ENCODE data around the gene PAK3. TPM values are rescaled to one million over a fixed set of nuclear protein-coding genes. Genes with fewer than 3 reads are reported as not detected.
A peak's percentile ranks its signal among the peaks of the same experiment; 100 is the strongest.

The PAK3 gene
- total RNA-seq, 2 donors from 2014 or later = 1.5 to 4.2 TPM

GRCh38 chrX:111264385-111264784, 168.4 kb downstream of the PAK3 start:
- Mint-ChIP-seq H3K36me3 (ENCODE audit: low read depth) (no peaks in the 10 kb centered on the region), H3K27ac (no peak overlapping the region), H3K4me1 (peaks cover 12% of the 10 kb centered on the region), H3K27me3 (ENCODE audit: insufficient read depth) (no peaks in the 10 kb centered on the region), H3K4me3 (no peak overlapping the region), H3K9me3 (no peaks in the 10 kb centered on the region)
- no peaks in the 10 kb centered on the region for H3K9me3 ChIP-seq (ENCODE audit: control insufficient read depth, low read length)
- H3K4me3 ChIP-seq (ENCODE audit: low read length) = no peak overlapping the region
- no peaks in the 10 kb centered on the region for H3K27me3 ChIP-seq (ENCODE audit: control insufficient read depth, insufficient read depth, low read length, poor library complexity, severe bottlenecking)
- peak; percentile 15 for TF ChIP-seq CTCF (conservative IDR thresholded peaks at IDR 0.05)
- H3K9ac ChIP-seq (ENCODE audit: extremely low read depth, low read length, poor library complexity, severe bottlenecking) = no peak overlapping the region
- H3K36me3 ChIP-seq (ENCODE audit: control insufficient read depth, insufficient read depth, low read length) = no peaks in the 10 kb centered on the region
- 100% methylated on average over 2 of the region's 2 CpGs; no CpG with 5 or more reads in 1 of the 2 experiments for WGBS, 2 experiments (ENCODE audit: insufficient coverage in 1 of 2, insufficient read length in 1 of 2)
- DNase-seq = no peak
- H3K4me1 ChIP-seq (ENCODE audit: control insufficient read depth, insufficient read depth, low read length) = no peaks in the 10 kb centered on the region
- no peak overlapping the region for H3K27ac ChIP-seq (ENCODE audit: low read depth, low read length)

- Histone ChIP-seq H3K9me3 (ENCODE audit: control insufficient read depth, low read length) (no peaks in the 10 kb centered on the region), H3K36me3 (ENCODE audit: control insufficient read depth, insufficient read depth, low read length) (no peaks in the 10 kb centered on the region), H3K9ac (ENCODE audit: extremely low read depth, low read length, poor library complexity, severe bottlenecking) (no peak overlapping the region), H3K4me1 (ENCODE audit: control insufficient read depth, insufficient read depth, low read length) (no peaks in the 10 kb centered on the region), H3K27ac (ENCODE audit: low read depth, low read length) (no peak overlapping the region), H3K27me3 (ENCODE audit: control insufficient read depth, insufficient read depth, low read length, poor library complexity, severe bottlenecking) (no peaks in the 10 kb centered on the region), H3K4me3 (ENCODE audit: low read length) (no peak overlapping the region)
- Mint-ChIP-seq H3K27ac (no peak overlapping the region), H3K36me3 (ENCODE audit: low read depth) (no peaks in the 10 kb centered on the region), H3K27me3 (ENCODE audit: insufficient read depth) (no peaks in the 10 kb centered on the region), H3K9me3 (no peaks in the 10 kb centered on the region), H3K4me1 (peaks cover 23% of the 10 kb centered on the region), H3K4me3 (no peak overlapping the region)
- whole genome bisulfite sequencing, 2 experiments (ENCODE audit: insufficient coverage in 1 of 2, insufficient read length in 1 of 2) = 97 to 100% methylated on average over 1 to 2 of the region's 2 CpGs
- no peak for DNase-seq
- no peak for TF ChIP-seq CTCF (conservative IDR thresholded peaks at IDR 0.05)
These were observed 169.5 kb downstream of the PAK3 start for GRCh38 chrX:111265486-111265885.

GRCh38 chrX:111268506-111268905, 172.5 kb downstream of the PAK3 start:
- Histone ChIP-seq H3K9ac (ENCODE audit: extremely low read depth, low read length, poor library complexity, severe bottlenecking) (no peak overlapping the region), H3K4me3 (ENCODE audit: low read length) (no peak overlapping the region), H3K36me3 (ENCODE audit: control insufficient read depth, insufficient read depth, low read length) (no peaks in the 10 kb centered on the region), H3K27me3 (ENCODE audit: control insufficient read depth, insufficient read depth, low read length, poor library complexity, severe bottlenecking) (no peaks in the 10 kb centered on the region), H3K9me3 (ENCODE audit: control insufficient read depth, low read length) (no peaks in the 10 kb centered on the region), H3K27ac (ENCODE audit: low read depth, low read length) (no peak overlapping the region), H3K4me1 (ENCODE audit: control insufficient read depth, insufficient read depth, low read length) (no peaks in the 10 kb centered on the region)
- no peaks in the 10 kb centered on the region for H3K9me3 Mint-ChIP-seq
- TF ChIP-seq CTCF (conservative IDR thresholded peaks at IDR 0.05) = no peak
- H3K36me3 Mint-ChIP-seq (ENCODE audit: low read depth) = no peaks in the 10 kb centered on the region
- H3K4me1 Mint-ChIP-seq = peaks cover 24% of the 10 kb centered on the region
- H3K27ac Mint-ChIP-seq = no peak overlapping the region
- whole genome bisulfite sequencing, 2 experiments (ENCODE audit: insufficient coverage in 1 of 2, insufficient read length in 1 of 2) = 60% methylated on average over 1 of the region's 2 CpGs; no CpG with 5 or more reads in 1 of the 2 experiments
- DNase-seq = no peak
- no peaks in the 10 kb centered on the region for H3K27me3 Mint-ChIP-seq (ENCODE audit: insufficient read depth)
- no peak overlapping the region for H3K4me3 Mint-ChIP-seq
